Effector memory CD8-positive, alpha-beta T cell (primary cell): Measurements from ENCODE around the gene PPIA.
A peak's percentile ranks its signal among the peaks of the same experiment; 100 is the strongest.
"Not testable (repeated sequence)": the region's sequence is repeated elsewhere in the genome, so short reads cannot be mapped to it uniquely, and the experiment has no call there.

ENCODE experiments used
- ATAC-seq: fragments of 150-1000 bp; cut with Tn5 transposase; replicated peaks from 2 replicates; pipeline ENCODE4 v1.10.0; 2021; ENCODE audit warnings: mild to moderate bottlenecking, moderate library complexity
- DNase-seq, 3 experiments: peaks; one replicate each; pipeline ENCODE4 v3.0.0; 2021
- H3K27ac Mint-ChIP-seq, 2 donors: one replicate each; pipeline ENCODE4 v1.8.0; 2022; ENCODE audit warnings: mild to moderate bottlenecking in 2 of 2, mixed read lengths in 2 of 2, moderate library complexity in 2 of 2
- H3K27me3 Mint-ChIP-seq, 2 donors: one replicate each; pipeline ENCODE4 v1.8.0; 2022; ENCODE audit warnings: mixed read lengths in 2 of 2
- H3K36me3 Mint-ChIP-seq: one replicate; pipeline ENCODE4 v1.8.0; 2022; ENCODE audit warnings: mild to moderate bottlenecking, moderate library complexity, mixed read lengths; ENCODE audit not compliant: insufficient read depth
- H3K4me1 Mint-ChIP-seq, 2 donors: one replicate each; pipeline ENCODE4 v1.8.0; 2022; ENCODE audit warnings: low read depth in 2 of 2, mixed read lengths in 2 of 2
- H3K4me3 Mint-ChIP-seq, 2 donors: one replicate each; pipeline ENCODE4 v1.8.0; 2022; ENCODE audit warnings: mild to moderate bottlenecking in 2 of 2, mixed read lengths in 2 of 2, moderate library complexity in 2 of 2
- H3K9me3 Mint-ChIP-seq, 2 donors: one replicate each; pipeline ENCODE4 v1.8.0; 2022; ENCODE audit warnings: mixed read lengths in 2 of 2

Gene PPIA

DNA sequence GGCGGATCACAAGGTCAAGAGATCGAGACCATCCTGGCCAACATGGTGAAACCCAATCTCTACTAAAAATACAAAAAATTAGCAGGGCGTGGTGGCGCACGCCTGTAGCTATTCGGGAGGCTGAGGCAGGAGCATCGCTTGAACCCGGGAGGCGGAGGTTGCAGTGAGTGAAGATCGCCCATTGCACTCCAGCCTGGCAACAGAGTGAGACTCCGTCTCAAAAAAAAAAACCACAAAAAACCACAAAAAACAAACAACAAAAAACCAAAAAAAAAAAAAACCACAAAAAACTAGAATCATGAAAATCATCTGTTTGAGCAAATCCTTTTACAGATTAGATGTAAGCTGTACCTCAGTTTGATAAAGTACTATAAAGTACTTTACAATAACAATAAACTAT is 49.9 kb downstream of the PPIA start:
- Mint-ChIP-seq H3K27ac (peak overlapping the region; percentile 97 to 99), H3K36me3 (peaks cover 64% of the 10 kb centered on the region), H3K4me1 (peaks cover 27 to 38% of the 10 kb centered on the region in 2 donors), H3K4me3 (peak overlapping the region; percentile 87 to 95)
- peak in 2 of 3 experiments; percentile 12 to 21 for DNase-seq
- H3K27me3 Mint-ChIP-seq, H3K9me3 Mint-ChIP-seq, ATAC-seq: not testable (repeated sequence)

DNA sequence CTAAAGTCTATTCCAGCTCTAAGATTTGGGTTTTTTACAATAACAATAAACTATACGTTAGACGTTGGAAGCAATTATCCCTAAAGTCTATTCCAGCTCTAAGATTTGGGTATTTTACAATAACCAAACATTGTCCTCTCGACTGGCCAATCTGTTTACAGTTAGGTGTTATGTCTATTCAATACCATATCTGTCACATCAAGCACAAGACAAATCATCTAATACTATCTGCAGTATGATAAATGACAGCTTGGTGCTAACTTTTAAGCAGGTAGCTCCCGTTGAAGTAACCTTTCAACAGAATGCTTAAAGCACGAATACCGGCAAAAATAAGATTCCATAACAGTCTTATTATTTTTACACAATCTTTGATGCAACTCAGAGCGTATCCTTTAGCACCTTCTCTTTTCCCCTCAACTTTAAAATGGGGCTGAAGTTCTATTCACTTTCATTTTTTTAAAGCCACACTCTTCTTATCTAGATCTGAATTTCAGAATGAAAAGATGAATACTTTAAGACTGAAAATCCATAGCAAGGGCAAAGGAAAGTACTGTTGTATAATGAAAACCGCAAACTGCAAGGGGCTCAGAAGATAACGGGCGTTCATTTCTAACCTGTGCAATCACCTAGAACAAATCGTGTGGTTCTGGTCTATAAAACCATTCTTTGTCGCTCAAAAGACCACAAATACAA is 50.5 kb downstream of the PPIA start:
- H3K27ac Mint-ChIP-seq, result peak overlapping the region; percentile 97 to 99
- H3K36me3 Mint-ChIP-seq, result peaks cover 58% of the 10 kb centered on the region
- no peaks in the 10 kb centered on the region for H3K27me3 Mint-ChIP-seq
- H3K4me3 Mint-ChIP-seq, result peak overlapping the region; percentile 87 to 95
- no peaks in the 10 kb centered on the region for H3K9me3 Mint-ChIP-seq
- H3K4me1 Mint-ChIP-seq, result peaks cover 23 to 33% of the 10 kb centered on the region in 2 donors
- ATAC-seq (no peak), DNase-seq (peak in 1 of 3 experiments; percentile 7)

DNA sequence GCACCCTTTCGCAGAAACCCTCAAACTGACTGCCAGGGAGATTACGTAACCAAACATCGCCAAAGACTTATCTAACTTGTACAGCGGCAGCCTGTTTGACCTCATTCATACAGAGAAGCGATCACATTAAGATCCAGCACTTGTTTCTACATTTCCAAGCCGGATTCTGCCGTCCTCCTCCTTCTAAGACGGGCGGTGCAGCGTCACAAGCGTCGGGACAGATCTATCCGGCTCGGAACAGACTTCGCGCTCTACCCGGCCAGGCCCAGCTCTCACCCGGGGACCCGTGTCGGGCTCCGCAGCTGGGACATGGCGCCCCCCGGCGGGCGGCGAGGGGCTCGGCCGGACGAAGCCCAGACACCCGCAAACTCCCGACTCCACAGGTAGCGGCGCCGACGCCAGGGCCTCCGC is 51.0 kb downstream of the PPIA start:
- Mint-ChIP-seq H3K4me1 (peaks cover 19 to 27% of the 10 kb centered on the region in 2 donors), H3K4me3 (peak overlapping the region; percentile 87 to 95), H3K9me3 (no peaks in the 10 kb centered on the region), H3K27ac (peak overlapping the region; percentile 97 to 99), H3K36me3 (peaks cover 53% of the 10 kb centered on the region), H3K27me3 (no peaks in the 10 kb centered on the region)
- ATAC-seq (peak; percentile 54), DNase-seq (peak; percentile 81 to 85 (median 83))

DNA sequence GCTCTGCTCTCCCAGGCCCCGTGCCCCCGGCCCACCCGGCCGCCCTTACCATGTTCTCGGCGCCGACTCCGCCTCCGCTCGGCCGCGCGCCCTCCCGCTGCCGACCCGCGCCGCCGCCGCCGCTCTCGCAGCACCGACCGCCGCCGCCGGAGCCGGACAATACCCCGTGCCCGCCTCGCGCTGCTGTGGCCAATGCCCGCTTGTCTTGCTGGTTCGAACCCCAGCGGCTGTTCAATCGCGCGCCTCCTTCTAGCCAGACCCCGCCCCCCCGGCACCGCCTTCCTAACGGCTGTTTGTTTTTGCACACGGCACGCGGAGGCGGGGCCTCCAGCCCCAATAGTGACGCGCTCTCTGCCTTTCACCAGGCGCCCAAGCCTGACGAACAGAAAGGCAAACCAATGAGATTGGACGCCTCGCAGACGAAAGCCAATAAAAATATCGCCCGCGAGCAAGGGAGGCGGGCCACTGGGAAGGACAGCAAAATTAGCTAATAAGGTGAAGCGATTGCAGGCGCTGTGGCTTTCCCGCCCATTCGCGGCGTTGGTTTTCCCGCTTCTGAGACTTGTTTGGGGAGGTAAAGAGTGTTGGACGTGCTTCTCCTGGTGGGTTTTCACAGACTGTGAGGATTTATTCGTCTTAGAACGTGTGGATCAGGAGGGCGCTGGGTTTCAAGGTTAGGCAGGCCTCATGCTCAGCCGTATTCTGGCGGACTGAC is 51.6 kb downstream of the PPIA start, which contains the start of gene H2AZ2:
Gene H2AZ2, minus strand, starts transcription at position 168 of the 715 bp plus-strand sequence. Its CDS starts 116 bp downstream, at position 52.
- H3K36me3 Mint-ChIP-seq, result peaks cover 47% of the 10 kb centered on the region
- peak within 1 kb of the TSS; percentile 97 to 99 for H3K27ac Mint-ChIP-seq
- no peaks in the 10 kb centered on the region for H3K27me3 Mint-ChIP-seq
- no peaks in the 10 kb centered on the region for H3K9me3 Mint-ChIP-seq
- peak within 1 kb of the TSS; percentile 87 to 95 for H3K4me3 Mint-ChIP-seq
- peak; percentile 99 to 100 (median 99) for DNase-seq
- H3K4me1 Mint-ChIP-seq, result peaks cover 15 to 26% of the 10 kb centered on the region in 2 donors
- peak; percentile 74 for ATAC-seq

DNA sequence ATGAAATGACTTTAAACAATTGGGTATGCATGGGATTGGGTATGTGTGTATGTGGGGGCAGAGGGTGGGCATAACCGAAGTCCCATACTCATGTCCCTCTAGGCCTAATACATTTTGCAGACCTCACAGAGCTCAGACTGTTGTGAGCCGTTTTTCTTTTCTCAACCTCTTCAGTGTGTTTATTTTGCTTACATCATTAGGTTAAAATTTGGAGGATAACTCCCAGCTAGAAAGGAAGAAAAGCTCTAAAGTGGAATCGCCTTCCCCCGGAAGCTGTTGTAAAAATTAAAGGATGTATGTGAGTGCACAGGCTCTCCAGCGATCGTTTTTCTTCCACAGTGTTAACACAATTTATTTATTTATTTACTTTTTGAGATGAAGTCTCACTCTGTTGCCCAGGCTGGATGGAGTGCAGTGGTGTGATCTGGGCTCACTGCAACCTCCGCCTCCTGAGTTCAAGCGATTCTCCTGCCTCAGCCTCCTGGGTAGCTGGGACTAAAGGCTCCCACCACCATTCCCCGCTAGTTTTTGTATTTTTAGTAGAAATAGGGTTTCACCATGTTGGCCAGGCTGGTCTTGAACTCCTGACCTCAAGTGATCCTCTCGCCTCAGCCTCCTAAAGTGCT is 52.9 kb downstream of the PPIA start:
- Mint-ChIP-seq H3K27me3 (no peaks in the 10 kb centered on the region), H3K36me3 (peaks cover 38% of the 10 kb centered on the region), H3K4me1 (peaks cover 15 to 26% of the 10 kb centered on the region in 2 donors), H3K9me3 (no peaks in the 10 kb centered on the region), H3K4me3 (peak overlapping the region; percentile 87 to 95), H3K27ac (peak overlapping the region; percentile 28 to 51)
- DNase-seq (no peak), ATAC-seq (no peak)

- H3K27me3 Mint-ChIP-seq, result no peaks in the 10 kb centered on the region
- ATAC-seq (no peak), DNase-seq (no peak)
- H3K4me1 Mint-ChIP-seq, result peaks cover 15 to 24% of the 10 kb centered on the region in 2 donors
- H3K36me3 Mint-ChIP-seq, result peaks cover 38% of the 10 kb centered on the region
- no peaks in the 10 kb centered on the region for H3K9me3 Mint-ChIP-seq
- H3K27ac Mint-ChIP-seq, result peak overlapping the region; percentile 28 to 51
- peak overlapping the region; percentile 53 to 95 for H3K4me3 Mint-ChIP-seq
Measured at GRCh38 chr7:44849885-44850544, 53.5 kb downstream of the PPIA start.

GRCh38 chr7:44852590-44852989 is 56.1 kb downstream of the PPIA start:
- H3K27ac Mint-ChIP-seq, result no peak overlapping the region
- no peaks in the 10 kb centered on the region for H3K9me3 Mint-ChIP-seq
- ATAC-seq, result no peak
- H3K36me3 Mint-ChIP-seq, result peaks cover 17% of the 10 kb centered on the region
- DNase-seq, result no peak
- no peak overlapping the region for H3K4me3 Mint-ChIP-seq
- H3K27me3 Mint-ChIP-seq, result no peaks in the 10 kb centered on the region
- peaks cover 0 to 4% of the 10 kb centered on the region in 2 donors for H3K4me1 Mint-ChIP-seq
